GM21528 (cell line): ENCODE data around the gene TMEM232.
A peak's percentile ranks its signal among the peaks of the same experiment; 100 is the strongest.
"Not testable (repeated sequence)": the region's sequence is repeated elsewhere in the genome, so short reads cannot be mapped to it uniquely, and the experiment has no call there.

Experiments
- ATAC-seq: cut with Tn5 transposase; IDR thresholded peaks from one replicate; pipeline ENCODE4 v1.9.1; 2021; ENCODE audit warnings: mild to moderate bottlenecking, moderate library complexity; ENCODE audit not compliant: unreplicated experiment, low FRiP score

TMEM232 gene

GRCh38 chr5:110726249-110727024 is at the start of gene TMEM232:
TSS of gene TMEM232 (minus strand) at chr5:110726671. CDS start at chr5:110667352, 59,319 bp downstream.
- peak; percentile 100 for ATAC-seq

GRCh38 chr5:110770286-110770685 is 43.8 kb upstream of the TMEM232 start:
- no peak for ATAC-seq

DNA sequence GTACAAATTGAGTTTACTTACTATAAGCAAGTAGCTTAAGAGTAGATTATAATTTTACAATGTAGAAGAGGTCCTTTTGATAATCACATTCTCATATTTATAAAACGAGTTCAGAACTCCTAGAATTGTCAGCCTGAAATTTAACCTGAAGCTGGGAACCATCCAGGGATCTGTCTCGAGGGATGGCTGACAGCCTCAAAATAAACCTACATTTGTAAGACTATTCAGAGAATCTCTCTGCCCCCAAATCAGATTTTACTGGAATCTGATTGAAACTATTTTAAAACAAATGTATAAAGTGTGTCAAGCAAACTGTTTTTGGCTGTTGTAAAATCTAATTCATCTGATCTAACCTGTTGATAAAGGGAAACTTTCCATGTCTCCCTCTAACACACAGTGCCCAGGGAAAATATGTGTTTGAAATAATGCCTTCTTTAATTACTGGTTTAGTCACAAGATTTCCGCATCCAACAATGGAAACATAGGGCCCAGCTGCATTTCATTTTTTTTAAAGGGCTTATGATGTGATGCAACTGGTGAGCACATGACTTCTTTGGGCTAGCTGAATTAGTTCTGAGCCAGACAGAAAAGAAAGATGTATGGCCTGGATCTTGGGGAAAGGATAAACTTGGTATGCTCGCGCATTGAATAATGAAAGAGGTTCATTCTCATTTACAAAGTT is 42.7 kb upstream of the TMEM232 start:
- no peak for ATAC-seq

DNA sequence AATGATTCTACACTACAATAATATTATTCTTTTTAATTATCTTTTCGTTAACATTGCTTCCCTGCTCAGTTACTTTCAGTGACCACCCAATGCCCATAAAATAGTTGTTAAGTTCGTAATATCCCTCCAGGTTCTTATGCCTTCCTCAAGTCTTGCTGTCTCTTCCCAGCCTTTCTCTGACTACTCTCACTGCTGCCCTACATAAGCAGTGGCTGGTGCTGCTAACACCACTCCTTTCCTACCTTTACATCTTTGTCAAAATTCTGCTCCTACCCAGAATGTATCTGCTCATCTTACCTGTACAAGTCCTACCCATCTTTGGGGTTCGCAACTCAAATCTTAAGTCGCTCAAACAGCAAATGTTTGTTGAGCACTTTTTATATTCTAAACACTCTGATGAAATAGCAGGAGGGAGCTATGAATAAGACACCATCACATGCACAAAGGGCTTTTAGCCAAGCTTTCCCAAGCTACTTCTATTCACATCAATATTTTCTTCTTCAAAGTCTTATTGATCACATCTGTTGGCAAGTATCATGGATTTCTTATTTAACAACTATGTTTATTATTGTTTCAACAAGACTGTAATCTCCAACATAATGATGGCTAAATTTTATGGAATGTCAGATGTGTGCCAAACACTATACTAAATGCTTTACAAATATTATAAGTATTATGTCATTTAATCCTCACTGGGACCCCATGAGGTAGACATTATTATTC is 41.8 kb upstream of the TMEM232 start:
- ATAC-seq = no peak

DNA sequence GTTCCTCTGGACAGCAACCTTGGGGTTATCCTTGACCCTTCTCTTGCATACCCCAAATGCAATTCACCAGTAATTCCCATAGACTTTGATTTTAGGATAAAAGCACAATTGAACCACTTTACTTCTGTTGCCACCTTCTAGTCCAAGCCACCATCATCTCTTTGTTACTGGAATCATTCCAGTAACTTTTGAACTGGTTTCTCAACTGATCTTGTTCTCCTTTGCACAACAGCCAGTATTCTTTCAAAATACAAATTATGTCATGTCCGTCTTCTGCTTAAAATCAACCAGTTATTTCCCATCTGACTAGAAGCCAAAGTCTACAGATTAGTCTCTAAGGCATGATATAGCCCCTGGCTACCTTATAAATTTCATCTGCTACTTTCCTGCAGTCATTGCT is 33.7 kb upstream of the TMEM232 start:
- no peak for ATAC-seq

DNA sequence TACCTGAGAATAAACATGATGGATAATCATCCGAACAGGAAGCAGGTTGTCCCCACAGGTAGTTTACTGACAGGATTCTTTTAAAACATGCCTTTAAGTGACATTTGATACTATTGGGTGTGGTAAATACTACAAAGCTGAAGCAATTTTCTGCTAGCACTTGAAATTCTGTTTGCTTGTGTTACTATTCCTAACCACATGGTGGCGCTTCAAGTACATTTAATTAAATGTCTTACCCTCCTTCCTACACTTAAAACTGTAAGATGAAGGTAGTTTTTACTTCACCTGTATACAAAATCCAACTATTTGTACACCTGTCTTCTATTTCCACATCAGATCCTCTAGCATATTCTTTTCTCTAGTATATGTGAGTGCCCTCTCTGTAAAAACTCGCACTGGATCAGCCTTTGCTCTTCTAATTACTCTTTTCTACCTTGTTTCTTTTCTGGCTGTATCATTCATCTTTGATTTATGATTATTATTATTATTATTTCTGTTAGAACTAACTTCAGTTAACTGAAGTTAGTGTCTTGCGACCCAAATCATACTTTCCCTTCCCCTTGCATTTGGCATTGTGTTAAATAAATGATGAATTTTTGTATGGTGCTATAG is 30.8 kb upstream of the TMEM232 start:
- ATAC-seq = no peak

- ATAC-seq = no peak
Measured at GRCh38 chr5:110754181-110754580, 27.7 kb upstream of the TMEM232 start.

DNA sequence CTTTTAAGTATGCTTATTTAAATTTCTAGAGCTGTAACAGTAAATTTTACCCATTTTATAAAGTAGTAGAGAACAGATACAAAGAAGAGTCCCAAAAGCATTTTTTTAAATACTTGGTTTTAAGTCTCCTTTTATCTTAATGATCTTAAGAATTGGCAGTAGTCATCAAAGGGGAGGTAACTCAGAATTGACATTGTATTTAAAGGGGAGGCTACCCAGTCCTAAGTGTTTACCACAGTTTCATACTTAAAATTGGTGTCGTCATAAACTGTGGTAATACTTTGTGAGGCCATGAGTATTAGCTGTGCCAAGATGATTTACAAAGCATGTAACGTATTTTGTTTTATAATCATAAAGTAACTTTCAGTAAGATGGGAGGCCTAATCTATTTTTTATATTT is 27.1 kb upstream of the TMEM232 start:
- ATAC-seq = no peak

- ATAC-seq = peak; percentile 20
Measured at GRCh38 chr5:110752953-110753352, 26.5 kb upstream of the TMEM232 start.

- ATAC-seq = peak; percentile 99
Measured at GRCh38 chr5:110751902-110752762, 25.7 kb upstream of the TMEM232 start.

GRCh38 chr5:110738812-110739651 is 12.6 kb upstream of the TMEM232 start, which contains the start of gene SLC25A46:
TSS of gene SLC25A46 (plus strand) at chr5:110739007. CDS start at chr5:110739120, 113 bp downstream.
- peak; percentile 99 for ATAC-seq

DNA sequence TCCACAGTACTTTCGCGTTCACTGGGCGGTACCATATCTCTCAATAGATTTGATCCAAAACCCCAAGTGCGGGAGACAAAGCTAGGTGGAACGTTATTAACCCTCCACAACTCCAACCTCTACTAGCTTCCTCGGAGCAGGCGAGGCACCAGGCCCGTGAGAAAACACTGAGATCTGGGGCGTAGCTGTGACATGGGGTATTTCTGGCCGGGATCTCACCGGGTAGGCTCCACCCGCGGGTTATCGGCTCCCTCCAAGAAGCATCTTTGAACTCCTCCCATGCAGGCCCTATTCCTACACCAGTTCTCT is 12.0 kb upstream of the TMEM232 start:
- peak; percentile 77 for ATAC-seq

- ATAC-seq = no peak
Measured at GRCh38 chr5:110736753-110737152, 10.3 kb upstream of the TMEM232 start.

DNA sequence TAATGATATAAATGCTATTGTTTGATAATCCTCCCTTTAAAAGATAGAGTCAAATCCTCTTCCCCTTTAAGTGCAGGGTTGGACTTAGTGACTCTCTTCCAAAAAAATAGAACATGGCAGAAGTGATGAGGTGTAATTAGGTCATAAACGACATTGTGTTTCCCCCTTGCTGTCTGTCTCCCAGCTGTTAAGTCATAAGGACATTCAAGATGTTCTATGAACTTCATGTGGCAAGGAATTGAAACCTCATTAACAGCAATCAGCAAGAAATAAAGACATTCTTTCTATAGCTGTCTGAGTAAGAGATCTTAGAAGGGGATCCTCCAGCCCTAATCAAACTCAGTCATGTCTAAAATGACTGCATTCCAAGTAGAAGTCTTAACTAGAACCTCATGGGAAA is 9.1 kb upstream of the TMEM232 start:
- ATAC-seq = no peak

DNA sequence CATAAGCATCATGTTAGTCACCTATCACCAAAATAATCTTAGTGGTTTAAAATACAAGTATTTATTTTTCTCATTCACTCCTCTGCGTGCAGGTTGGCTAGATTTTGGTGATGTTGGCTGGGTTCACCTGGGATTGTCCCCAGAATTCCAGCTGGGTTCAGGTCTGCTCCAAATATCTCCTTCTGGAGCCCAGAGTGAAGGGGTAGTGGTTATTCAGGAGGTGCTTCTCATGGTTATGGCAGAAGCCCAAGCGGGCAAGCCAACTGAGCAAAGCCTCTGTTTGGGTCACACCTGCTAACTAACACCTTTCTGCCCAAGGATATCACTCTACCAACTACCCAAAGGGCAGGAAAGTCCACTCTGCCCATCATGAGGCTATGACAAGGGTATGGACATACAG is 7.6 kb upstream of the TMEM232 start:
- no peak for ATAC-seq

DNA sequence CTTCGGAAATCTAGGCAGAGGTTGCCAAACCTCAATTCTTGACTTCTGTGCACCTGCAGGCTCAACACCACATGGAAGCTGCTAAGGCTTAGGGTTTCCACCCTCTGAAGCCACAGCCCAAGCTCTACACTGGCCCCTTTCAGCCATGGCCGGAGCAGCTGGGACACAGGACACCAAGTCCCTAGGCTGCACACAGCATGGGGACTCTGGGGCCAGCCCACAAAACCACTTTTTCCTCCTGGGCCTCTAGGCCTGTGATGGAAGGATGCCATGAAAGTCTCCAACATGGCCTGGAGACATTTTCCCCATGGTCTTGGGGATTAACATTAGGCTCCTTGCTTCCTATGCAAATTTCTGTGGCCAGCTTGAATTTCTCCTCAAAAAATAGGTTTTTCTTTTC is 5.0 kb upstream of the TMEM232 start:
- not testable (repeated sequence) for ATAC-seq

- ATAC-seq = peak; percentile 73
Measured at GRCh38 chr5:110727025-110727314, 499 bp upstream of the TMEM232 start.

- no peak for ATAC-seq
Measured at GRCh38 chr5:110718311-110718710, 8.2 kb downstream of the TMEM232 start.
